ENCODE measurements around the gene UBXN2A. TPM values are rescaled to one million over a fixed set of nuclear protein-coding genes. Genes with fewer than 3 reads are reported as not detected.

Gene UBXN2A
- total RNA-seq, 1 donor from 2014 or later, result 20.0 TPM

DNA sequence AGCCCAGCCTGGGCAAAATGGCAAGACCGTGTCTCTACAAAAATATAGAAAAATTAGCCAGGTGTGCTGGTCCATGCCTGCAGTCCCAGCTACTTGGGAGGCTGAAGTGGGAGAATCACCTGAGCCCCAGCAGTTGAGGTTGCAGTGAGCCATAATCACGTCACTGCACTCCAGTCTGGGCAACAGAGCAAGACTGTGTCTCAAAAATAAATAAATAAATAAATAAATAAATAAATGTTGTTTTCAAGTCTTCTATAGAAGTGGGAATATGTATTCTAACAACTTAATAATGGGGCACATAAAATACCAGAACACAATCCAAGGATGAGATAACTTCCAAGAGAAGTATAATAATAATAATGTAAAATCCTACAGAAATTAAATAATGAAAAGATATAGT lies 37.2 kb upstream of the UBXN2A start:
- TF ChIP-seq, protein P1, sequence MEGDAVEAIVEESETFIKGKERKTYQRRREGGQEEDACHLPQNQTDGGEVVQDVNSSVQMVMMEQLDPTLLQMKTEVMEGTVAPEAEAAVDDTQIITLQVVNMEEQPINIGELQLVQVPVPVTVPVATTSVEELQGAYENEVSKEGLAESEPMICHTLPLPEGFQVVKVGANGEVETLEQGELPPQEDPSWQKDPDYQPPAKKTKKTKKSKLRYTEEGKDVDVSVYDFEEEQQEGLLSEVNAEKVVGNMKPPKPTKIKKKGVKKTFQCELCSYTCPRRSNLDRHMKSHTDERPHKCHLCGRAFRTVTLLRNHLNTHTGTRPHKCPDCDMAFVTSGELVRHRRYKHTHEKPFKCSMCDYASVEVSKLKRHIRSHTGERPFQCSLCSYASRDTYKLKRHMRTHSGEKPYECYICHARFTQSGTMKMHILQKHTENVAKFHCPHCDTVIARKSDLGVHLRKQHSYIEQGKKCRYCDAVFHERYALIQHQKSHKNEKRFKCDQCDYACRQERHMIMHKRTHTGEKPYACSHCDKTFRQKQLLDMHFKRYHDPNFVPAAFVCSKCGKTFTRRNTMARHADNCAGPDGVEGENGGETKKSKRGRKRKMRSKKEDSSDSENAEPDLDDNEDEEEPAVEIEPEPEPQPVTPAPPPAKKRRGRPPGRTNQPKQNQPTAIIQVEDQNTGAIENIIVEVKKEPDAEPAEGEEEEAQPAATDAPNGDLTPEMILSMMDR (IDR thresholded peaks at IDR 0.05; ENCODE audit: partially characterized antibody, unreplicated experiment), result no peak
- H3K9me3 Mint-ChIP-seq (ENCODE audit: unreplicated experiment), result peaks cover 4% of the 10 kb centered on the region
- H3K4me3 Mint-ChIP-seq (ENCODE audit: unreplicated experiment), result no peak overlapping the region
- no peak overlapping the region for H3K27ac Mint-ChIP-seq (ENCODE audit: unreplicated experiment)
- H3K36me3 Mint-ChIP-seq (ENCODE audit: unreplicated experiment), result no peaks in the 10 kb centered on the region
- no peak for DNase-seq
- peaks cover 8% of the 10 kb centered on the region for H3K4me1 Mint-ChIP-seq (ENCODE audit: low read depth, unreplicated experiment)
- H3K27me3 Mint-ChIP-seq (ENCODE audit: unreplicated experiment), result peaks cover 1% of the 10 kb centered on the region

DNA sequence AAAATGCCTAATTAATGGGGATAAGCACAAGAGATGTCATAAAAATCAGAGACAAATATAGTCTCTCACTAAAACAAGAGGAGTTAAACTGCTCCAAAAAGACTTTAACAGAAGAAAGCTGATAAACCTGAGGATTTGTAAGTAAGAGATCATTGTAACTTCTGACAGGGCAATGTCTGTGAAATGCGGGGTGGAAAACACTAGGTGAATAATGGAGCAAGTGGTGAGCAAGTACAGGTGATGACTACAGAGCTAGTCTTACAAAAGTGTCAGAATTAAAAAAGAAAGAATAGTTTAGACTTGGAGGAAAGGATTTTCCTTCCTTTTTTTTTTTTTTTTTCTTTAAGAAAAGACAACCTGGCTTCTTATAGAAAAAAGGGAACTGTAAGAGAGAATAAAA lies 36.0 kb upstream of the UBXN2A start:
- no peak overlapping the region for H3K4me3 Mint-ChIP-seq (ENCODE audit: unreplicated experiment)
- DNase-seq, result no peak
- peaks cover 8% of the 10 kb centered on the region for H3K4me1 Mint-ChIP-seq (ENCODE audit: low read depth, unreplicated experiment)
- no peak overlapping the region for H3K27ac Mint-ChIP-seq (ENCODE audit: unreplicated experiment)
- TF ChIP-seq, protein P1 (IDR thresholded peaks at IDR 0.05; ENCODE audit: partially characterized antibody, unreplicated experiment), result no peak
- no peaks in the 10 kb centered on the region for H3K36me3 Mint-ChIP-seq (ENCODE audit: unreplicated experiment)
- H3K27me3 Mint-ChIP-seq (ENCODE audit: unreplicated experiment), result no peaks in the 10 kb centered on the region
- peaks cover 2% of the 10 kb centered on the region for H3K9me3 Mint-ChIP-seq (ENCODE audit: unreplicated experiment)

DNA sequence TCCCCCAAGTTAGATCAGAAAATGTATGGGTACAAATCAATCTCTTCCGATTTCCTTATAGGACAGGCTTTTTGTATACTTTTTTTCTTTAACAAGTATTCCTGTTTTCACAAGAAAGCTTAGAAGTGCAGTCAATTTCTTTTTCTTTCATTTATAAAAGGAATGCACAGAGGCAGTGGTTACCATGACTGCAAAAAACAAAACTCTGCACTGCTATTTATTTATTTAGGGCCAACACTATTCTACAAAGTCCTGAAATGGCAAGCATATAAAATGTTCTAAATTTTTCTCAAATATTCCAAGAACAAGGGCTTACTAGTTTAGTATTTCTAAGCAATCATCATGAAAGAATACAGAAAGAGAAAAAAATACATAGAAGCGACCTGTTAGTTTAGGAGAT lies 35.6 kb upstream of the UBXN2A start:
- no peak overlapping the region for H3K27ac Mint-ChIP-seq (ENCODE audit: unreplicated experiment)

DNA sequence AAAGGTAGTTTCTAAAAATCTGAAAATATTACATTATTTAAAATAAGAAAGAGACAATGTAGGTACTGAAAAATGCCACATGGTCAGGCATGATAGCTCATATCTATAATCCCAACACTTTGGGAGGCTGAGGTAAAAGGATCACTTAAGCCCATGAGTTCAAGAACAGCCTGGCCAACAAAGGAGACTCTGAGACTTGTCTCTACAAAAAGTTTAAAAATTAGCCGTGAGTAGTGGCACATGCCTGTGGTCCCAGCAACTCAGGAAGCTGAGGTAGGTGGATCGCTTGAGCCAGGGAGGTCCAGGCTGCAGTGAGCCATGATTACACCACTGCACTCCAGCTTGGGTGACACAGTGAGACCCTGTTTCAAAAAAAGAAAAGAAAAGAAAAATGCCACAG lies 35.1 kb upstream of the UBXN2A start:
- Mint-ChIP-seq H3K4me1 (ENCODE audit: low read depth, unreplicated experiment) (peaks cover 7% of the 10 kb centered on the region), H3K27ac (ENCODE audit: unreplicated experiment) (no peak overlapping the region), H3K9me3 (ENCODE audit: unreplicated experiment) (peaks cover 2% of the 10 kb centered on the region), H3K27me3 (ENCODE audit: unreplicated experiment) (no peaks in the 10 kb centered on the region), H3K4me3 (ENCODE audit: unreplicated experiment) (no peak overlapping the region), H3K36me3 (ENCODE audit: unreplicated experiment) (no peaks in the 10 kb centered on the region)
- DNase-seq, result no peak
- TF ChIP-seq, protein P1 (IDR thresholded peaks at IDR 0.05; ENCODE audit: partially characterized antibody, unreplicated experiment), result no peak

More for the DNA sequence above, 35.6 kb upstream of the UBXN2A start:
- Mint-ChIP-seq H3K9me3 (ENCODE audit: unreplicated experiment) (peaks cover 2% of the 10 kb centered on the region), H3K4me1 (ENCODE audit: low read depth, unreplicated experiment) (peaks cover 8% of the 10 kb centered on the region), H3K36me3 (ENCODE audit: unreplicated experiment) (no peaks in the 10 kb centered on the region), H3K27me3 (ENCODE audit: unreplicated experiment) (no peaks in the 10 kb centered on the region), H3K4me3 (ENCODE audit: unreplicated experiment) (no peak overlapping the region)
- DNase-seq, result no peak
- TF ChIP-seq, protein P1 (IDR thresholded peaks at IDR 0.05; ENCODE audit: partially characterized antibody, unreplicated experiment), result no peak

DNA sequence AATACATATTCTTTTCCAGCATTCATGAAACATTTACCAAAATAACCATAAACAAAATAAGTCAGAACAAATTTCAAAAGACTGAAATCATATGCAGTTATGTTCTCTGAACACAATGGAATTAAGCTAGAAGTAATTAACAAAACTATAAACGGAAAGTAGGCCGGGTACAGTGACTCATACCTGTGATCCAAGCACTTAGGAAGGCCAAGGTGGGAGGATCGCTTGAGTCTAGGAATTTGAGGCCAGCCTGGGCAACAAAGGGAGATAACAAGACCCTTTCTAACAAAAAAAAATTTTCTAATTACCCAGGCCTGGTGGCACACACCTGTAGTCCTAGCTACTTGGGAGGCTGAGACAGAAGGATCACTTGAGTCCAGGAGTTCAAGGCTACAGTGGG lies 28.2 kb upstream of the UBXN2A start:
- no peaks in the 10 kb centered on the region for H3K36me3 Mint-ChIP-seq (ENCODE audit: unreplicated experiment)
- H3K27ac Mint-ChIP-seq (ENCODE audit: unreplicated experiment), result no peak overlapping the region
- no peak for DNase-seq
- H3K27me3 Mint-ChIP-seq (ENCODE audit: unreplicated experiment), result peaks cover 1% of the 10 kb centered on the region
- no peak overlapping the region for H3K4me3 Mint-ChIP-seq (ENCODE audit: unreplicated experiment)
- peaks cover 3% of the 10 kb centered on the region for H3K4me1 Mint-ChIP-seq (ENCODE audit: low read depth, unreplicated experiment)
- no peaks in the 10 kb centered on the region for H3K9me3 Mint-ChIP-seq (ENCODE audit: unreplicated experiment)
- TF ChIP-seq, protein P1 (IDR thresholded peaks at IDR 0.05; ENCODE audit: partially characterized antibody, unreplicated experiment), result no peak
